WTC11 (cell line): ENCODE data around the gene INTS6L. TPM values are rescaled to one million over a fixed set of nuclear protein-coding genes. Genes with fewer than 3 reads are reported as not detected.
A peak's percentile ranks its signal among the peaks of the same experiment; 100 is the strongest.

Source experiments
- ATAC-seq: fragments of 200-7000 bp; cut with Tn5 transposase; 2 replicates; pipeline ENCODE4 v1.10.0; 2021; ENCODE audit warnings: mild to moderate bottlenecking, moderate library complexity
- Bru-seq: library from RNA; stranded (reverse); fragments of 400-500 nt; gene quantifications from one replicate; lab custom pipeline; 2021; lab: Mats Ljungman, UMichigan
- CTCF ChIA-PET: fragments of 300-600 bp; sonication (Branson Sonifier 250); formaldehyde crosslinking; loops from one replicate; lab custom pipeline; 2021; ENCODE audit warnings: antibody characterized with exemption; lab: Charles Lee
- POLR2A ChIA-PET: fragments of 350-600 bp; sonication (Branson Sonifier 250); formaldehyde crosslinking; loops from one replicate; lab custom pipeline; 2021; ENCODE audit warnings: antibody characterized with exemption; lab: Charles Lee
- DNase-seq: peaks from one replicate; pipeline ENCODE4 v3.0.0; 2021; ENCODE audit warnings: low spot score
- H3K27ac Mint-ChIP-seq: 2 replicates; pipeline ENCODE4 v1.8.0; 2021; ENCODE audit warnings: mixed read lengths
- H3K27me3 Mint-ChIP-seq: 2 replicates; pipeline ENCODE4 v1.8.0; 2021; ENCODE audit warnings: low read depth, mild to moderate bottlenecking, moderate library complexity, mixed read lengths
- H3K36me3 Mint-ChIP-seq: 2 replicates; pipeline ENCODE4 v1.8.0; 2021; ENCODE audit warnings: mixed read lengths
- H3K4me1 Mint-ChIP-seq: 2 replicates; pipeline ENCODE4 v1.8.0; 2022; ENCODE audit warnings: mixed read lengths
- H3K4me3 Mint-ChIP-seq: 2 replicates; pipeline ENCODE4 v1.8.0; 2021; ENCODE audit warnings: mild to moderate bottlenecking, moderate library complexity, mixed read lengths
- H3K9me3 Mint-ChIP-seq: 2 replicates; pipeline ENCODE4 v1.8.0; 2021; ENCODE audit warnings: mixed read lengths
- EMX1 ChIP-seq: fragments of 250-450 bp; sonication (Bioruptor Pico); IDR thresholded peaks from 2 replicates; pipeline ENCODE4 v1.8.0; 2021; ENCODE audit warnings: mild to moderate bottlenecking
- GABPB1 ChIP-seq: sonication (generic); formaldehyde crosslinking; IDR thresholded peaks from 2 replicates; pipeline ENCODE4 v1.8.1; 2023; ENCODE audit warnings: mild to moderate bottlenecking, missing genetic modification reagents
- GTF2I ChIP-seq: fragments of 250-450 bp; sonication (Bioruptor Pico); conservative IDR thresholded peaks from 2 replicates; pipeline ENCODE4 v1.4.0; 2021; ENCODE audit warnings: mild to moderate bottlenecking
- NFYB ChIP-seq: sonication (generic); formaldehyde crosslinking; conservative IDR thresholded peaks from 2 replicates; pipeline ENCODE4 v1.8.0; 2022; ENCODE audit warnings: low read depth, missing genetic modification reagents
- NR1H2 ChIP-seq: sonication (generic); formaldehyde crosslinking; IDR thresholded peaks from 2 replicates; pipeline ENCODE4 v1.9.0; 2021; ENCODE audit warnings: mild to moderate bottlenecking, moderate library complexity, missing genetic modification reagents
- RELA ChIP-seq: sonication (generic); formaldehyde crosslinking; IDR thresholded peaks from 2 replicates; pipeline ENCODE4 v1.8.1; 2022; ENCODE audit warnings: missing genetic modification reagents, mild to moderate bottlenecking, borderline replicate concordance
- SP1 ChIP-seq: sonication (generic); formaldehyde crosslinking; conservative IDR thresholded peaks from 2 replicates; pipeline ENCODE4 v1.8.1; 2022; ENCODE audit warnings: missing genetic modification reagents
- TEAD1 ChIP-seq: sonication (generic); formaldehyde crosslinking; IDR thresholded peaks from 2 replicates; pipeline ENCODE4 v1.8.0; 2022; ENCODE audit warnings: mild to moderate bottlenecking, missing genetic modification reagents
- ZNF317 ChIP-seq: sonication (generic); formaldehyde crosslinking; IDR thresholded peaks from 2 replicates; pipeline ENCODE4 v1.8.1; 2023; ENCODE audit warnings: low read depth, mild to moderate bottlenecking, moderate library complexity, missing genetic modification reagents, borderline replicate concordance
- long read RNA-seq, 3 experiments: library from RNA in 1 of 3; library from capped mRNA in 1 of 3; library from polyadenylated mRNA in 1 of 3; unstranded in 2 of 3; stranded (forward) in 1 of 3; transcript quantifications; one replicate each; pipeline ENCODE4 v2.0.0, GENCODE V29; 2021
- total RNA-seq: library from RNA; stranded (reverse); gene quantifications from 3 replicates; pipeline ENCODE4 v1.2.3, GENCODE V29; 2021
- TF ChIP-seq, protein P1 (sequence below): sonication (generic); formaldehyde crosslinking; IDR thresholded peaks from 2 replicates; pipeline ENCODE4 v1.8.0; 2022; ENCODE audit warnings: mild to moderate bottlenecking, missing genetic modification reagents
- TF ChIP-seq, protein P2 (sequence below): sonication (generic); formaldehyde crosslinking; IDR thresholded peaks from 2 replicates; pipeline ENCODE4 v1.8.1; 2022; ENCODE audit warnings: low read depth, missing genetic modification reagents, borderline replicate concordance
- TF ChIP-seq, protein P3 (sequence below): sonication (generic); formaldehyde crosslinking; IDR thresholded peaks from 2 replicates; pipeline ENCODE4 v1.8.1; 2023; ENCODE audit warnings: mild to moderate bottlenecking, missing genetic modification reagents, moderate library complexity
- TF ChIP-seq, protein P4 (sequence below): sonication (generic); formaldehyde crosslinking; IDR thresholded peaks from 2 replicates; pipeline ENCODE4 v1.8.0; 2022; ENCODE audit warnings: mild to moderate bottlenecking, missing genetic modification reagents
- TF ChIP-seq, protein P5 (sequence below): sonication (generic); formaldehyde crosslinking; IDR thresholded peaks from 2 replicates; pipeline ENCODE4 v1.8.0; 2023; ENCODE audit warnings: missing genetic modification reagents, mild to moderate bottlenecking, borderline replicate concordance

INTS6L gene, protein sequence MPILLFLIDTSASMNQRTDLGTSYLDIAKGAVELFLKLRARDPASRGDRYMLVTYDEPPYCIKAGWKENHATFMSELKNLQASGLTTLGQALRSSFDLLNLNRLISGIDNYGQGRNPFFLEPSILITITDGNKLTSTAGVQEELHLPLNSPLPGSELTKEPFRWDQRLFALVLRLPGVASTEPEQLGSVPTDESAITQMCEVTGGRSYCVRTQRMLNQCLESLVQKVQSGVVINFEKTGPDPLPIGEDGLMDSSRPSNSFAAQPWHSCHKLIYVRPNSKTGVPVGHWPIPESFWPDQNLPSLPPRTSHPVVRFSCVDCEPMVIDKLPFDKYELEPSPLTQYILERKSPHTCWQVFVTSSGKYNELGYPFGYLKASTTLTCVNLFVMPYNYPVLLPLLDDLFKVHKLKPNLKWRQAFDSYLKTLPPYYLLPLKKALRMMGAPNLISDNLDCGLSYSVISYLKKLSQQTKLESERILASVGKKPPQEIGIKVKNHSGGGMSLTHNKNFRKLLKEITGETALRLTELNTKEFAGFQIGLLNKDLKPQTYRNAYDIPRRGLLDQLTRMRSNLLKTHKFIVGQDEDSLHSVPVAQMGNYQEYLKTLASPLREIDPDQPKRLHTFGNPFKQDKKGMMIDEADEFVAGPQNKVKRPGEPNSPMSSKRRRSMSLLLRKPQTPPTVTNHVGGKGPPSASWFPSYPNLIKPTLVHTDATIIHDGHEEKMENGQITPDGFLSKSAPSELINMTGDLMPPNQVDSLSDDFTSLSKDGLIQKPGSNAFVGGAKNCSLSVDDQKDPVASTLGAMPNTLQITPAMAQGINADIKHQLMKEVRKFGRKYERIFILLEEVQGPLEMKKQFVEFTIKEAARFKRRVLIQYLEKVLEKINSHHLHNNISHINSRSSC
- total RNA-seq = 5.4 to 8.2 TPM (median 6.5 TPM) in 3 replicates
- percentile 59 among the genes with signal in this experiment for Bru-seq, nascent RNA
- long read RNA-seq, experiment 1, partial matches to known transcripts = 12 of 36 reads
- long read RNA-seq, experiment 1, other reads (novel, unspliced or antisense) = 20 of 36 reads
- long read RNA-seq, experiment 2, partial matches to known transcripts = 1 of 7 reads
- long read RNA-seq, experiment 2, other reads (novel, unspliced or antisense) = 4 of 7 reads
- long read RNA-seq, experiment 3, partial matches to known transcripts = 0 of 1 reads
- long read RNA-seq, experiment 3, other reads (novel, unspliced or antisense) = 1 of 1 reads

DNA sequence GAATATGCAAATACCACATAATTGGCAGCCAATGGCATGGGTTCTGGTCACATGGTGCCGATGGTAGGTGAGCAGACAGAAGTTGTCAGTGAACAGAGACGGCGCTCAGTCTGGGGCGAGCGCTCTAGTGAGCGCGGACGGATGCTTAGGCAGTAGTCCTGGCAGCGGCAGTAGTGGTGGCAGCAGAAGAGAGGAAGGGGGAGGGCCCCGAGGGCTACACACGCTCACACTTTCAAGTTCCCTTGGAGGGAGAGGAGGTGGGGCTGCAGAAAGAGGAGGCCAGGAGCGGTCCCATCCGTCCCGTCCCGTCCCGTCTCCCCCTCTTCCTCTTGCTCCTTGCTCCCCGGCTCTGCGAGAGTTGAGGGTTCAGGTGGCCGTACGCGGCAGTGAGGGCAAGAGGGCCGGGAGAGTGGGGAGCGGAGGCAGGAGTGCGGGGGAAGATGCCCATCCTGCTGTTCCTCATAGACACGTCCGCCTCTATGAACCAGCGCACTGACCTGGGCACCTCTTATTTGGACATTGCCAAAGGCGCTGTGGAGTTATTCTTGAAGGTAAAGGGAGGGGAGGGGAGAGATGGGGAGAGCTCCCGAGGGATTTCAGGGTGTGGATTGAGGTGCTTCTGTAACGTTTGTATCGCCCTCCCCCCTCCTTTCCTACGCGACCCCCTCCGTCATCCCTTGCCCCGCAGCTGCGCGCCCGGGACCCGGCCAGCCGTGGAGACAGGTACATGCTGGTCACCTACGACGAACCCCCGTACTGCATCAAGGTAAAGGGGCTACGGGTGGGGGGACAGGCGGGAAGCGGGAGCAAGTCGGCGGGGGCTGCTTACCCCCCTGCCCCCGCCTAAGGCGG, at the start of gene INTS6L:
Gene INTS6L, plus strand, starts transcription at position 108 of the 852 bp plus-strand sequence. Its CDS starts 333 bp downstream, at position 441.
- peak within 1 kb of the TSS; percentile 97 for H3K4me3 Mint-ChIP-seq
- peak within 1 kb of the TSS; percentile 98 for H3K27ac Mint-ChIP-seq
- ChIA-PET CTCF (no interaction called here), POLR2A (no interaction called here)
- H3K9me3 Mint-ChIP-seq = no peaks in the 10 kb centered on the region
- ATAC-seq (peak; percentile 80), DNase-seq (peak; percentile 70)
- no peaks in the 10 kb centered on the region for H3K36me3 Mint-ChIP-seq
- peaks cover 16% of the 10 kb centered on the region for H3K4me1 Mint-ChIP-seq
- TF ChIP-seq TEAD1 (CRISPR knock-in tag) (peak; percentile 38; the same call in 1 of the 2 replicates), SP1 (CRISPR knock-in tag) (peak; percentile 75), NR1H2 (CRISPR knock-in tag) (no peak), GABPB1 (CRISPR knock-in tag) (no peak), EMX1 (CRISPR knock-in tag) (no peak), RELA (CRISPR knock-in tag) (no peak), NFYB (CRISPR knock-in tag) (0 out of 2 replicates have a peak, but pooled peaks have one; percentile 9), GTF2I (CRISPR knock-in tag) (no peak), ZNF317 (CRISPR knock-in tag) (no peak)
- TF ChIP-seq, protein P1, sequence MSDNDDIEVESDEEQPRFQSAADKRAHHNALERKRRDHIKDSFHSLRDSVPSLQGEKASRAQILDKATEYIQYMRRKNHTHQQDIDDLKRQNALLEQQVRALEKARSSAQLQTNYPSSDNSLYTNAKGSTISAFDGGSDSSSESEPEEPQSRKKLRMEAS (CRISPR knock-in tag) = peak; percentile 33
- TF ChIP-seq, protein P2, sequence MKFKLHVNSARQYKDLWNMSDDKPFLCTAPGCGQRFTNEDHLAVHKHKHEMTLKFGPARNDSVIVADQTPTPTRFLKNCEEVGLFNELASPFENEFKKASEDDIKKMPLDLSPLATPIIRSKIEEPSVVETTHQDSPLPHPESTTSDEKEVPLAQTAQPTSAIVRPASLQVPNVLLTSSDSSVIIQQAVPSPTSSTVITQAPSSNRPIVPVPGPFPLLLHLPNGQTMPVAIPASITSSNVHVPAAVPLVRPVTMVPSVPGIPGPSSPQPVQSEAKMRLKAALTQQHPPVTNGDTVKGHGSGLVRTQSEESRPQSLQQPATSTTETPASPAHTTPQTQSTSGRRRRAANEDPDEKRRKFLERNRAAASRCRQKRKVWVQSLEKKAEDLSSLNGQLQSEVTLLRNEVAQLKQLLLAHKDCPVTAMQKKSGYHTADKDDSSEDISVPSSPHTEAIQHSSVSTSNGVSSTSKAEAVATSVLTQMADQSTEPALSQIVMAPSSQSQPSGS (CRISPR knock-in tag) = no peak
- TF ChIP-seq, protein P3, sequence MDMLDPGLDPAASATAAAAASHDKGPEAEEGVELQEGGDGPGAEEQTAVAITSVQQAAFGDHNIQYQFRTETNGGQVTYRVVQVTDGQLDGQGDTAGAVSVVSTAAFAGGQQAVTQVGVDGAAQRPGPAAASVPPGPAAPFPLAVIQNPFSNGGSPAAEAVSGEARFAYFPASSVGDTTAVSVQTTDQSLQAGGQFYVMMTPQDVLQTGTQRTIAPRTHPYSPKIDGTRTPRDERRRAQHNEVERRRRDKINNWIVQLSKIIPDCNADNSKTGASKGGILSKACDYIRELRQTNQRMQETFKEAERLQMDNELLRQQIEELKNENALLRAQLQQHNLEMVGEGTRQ = peak; percentile 91
- TF ChIP-seq, protein P4, sequence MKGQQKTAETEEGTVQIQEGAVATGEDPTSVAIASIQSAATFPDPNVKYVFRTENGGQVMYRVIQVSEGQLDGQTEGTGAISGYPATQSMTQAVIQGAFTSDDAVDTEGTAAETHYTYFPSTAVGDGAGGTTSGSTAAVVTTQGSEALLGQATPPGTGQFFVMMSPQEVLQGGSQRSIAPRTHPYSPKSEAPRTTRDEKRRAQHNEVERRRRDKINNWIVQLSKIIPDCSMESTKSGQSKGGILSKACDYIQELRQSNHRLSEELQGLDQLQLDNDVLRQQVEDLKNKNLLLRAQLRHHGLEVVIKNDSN (CRISPR knock-in tag) = peak; percentile 91
- TF ChIP-seq, protein P5, sequence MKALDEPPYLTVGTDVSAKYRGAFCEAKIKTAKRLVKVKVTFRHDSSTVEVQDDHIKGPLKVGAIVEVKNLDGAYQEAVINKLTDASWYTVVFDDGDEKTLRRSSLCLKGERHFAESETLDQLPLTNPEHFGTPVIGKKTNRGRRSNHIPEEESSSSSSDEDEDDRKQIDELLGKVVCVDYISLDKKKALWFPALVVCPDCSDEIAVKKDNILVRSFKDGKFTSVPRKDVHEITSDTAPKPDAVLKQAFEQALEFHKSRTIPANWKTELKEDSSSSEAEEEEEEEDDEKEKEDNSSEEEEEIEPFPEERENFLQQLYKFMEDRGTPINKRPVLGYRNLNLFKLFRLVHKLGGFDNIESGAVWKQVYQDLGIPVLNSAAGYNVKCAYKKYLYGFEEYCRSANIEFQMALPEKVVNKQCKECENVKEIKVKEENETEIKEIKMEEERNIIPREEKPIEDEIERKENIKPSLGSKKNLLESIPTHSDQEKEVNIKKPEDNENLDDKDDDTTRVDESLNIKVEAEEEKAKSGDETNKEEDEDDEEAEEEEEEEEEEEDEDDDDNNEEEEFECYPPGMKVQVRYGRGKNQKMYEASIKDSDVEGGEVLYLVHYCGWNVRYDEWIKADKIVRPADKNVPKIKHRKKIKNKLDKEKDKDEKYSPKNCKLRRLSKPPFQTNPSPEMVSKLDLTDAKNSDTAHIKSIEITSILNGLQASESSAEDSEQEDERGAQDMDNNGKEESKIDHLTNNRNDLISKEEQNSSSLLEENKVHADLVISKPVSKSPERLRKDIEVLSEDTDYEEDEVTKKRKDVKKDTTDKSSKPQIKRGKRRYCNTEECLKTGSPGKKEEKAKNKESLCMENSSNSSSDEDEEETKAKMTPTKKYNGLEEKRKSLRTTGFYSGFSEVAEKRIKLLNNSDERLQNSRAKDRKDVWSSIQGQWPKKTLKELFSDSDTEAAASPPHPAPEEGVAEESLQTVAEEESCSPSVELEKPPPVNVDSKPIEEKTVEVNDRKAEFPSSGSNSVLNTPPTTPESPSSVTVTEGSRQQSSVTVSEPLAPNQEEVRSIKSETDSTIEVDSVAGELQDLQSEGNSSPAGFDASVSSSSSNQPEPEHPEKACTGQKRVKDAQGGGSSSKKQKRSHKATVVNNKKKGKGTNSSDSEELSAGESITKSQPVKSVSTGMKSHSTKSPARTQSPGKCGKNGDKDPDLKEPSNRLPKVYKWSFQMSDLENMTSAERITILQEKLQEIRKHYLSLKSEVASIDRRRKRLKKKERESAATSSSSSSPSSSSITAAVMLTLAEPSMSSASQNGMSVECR (CRISPR knock-in tag) = 0 out of 2 replicates have a peak, but pooled peaks have one; percentile 33
- H3K27me3 Mint-ChIP-seq = no peaks in the 10 kb centered on the region
